ENCODE results near the gene EEF1E1.

DNA sequence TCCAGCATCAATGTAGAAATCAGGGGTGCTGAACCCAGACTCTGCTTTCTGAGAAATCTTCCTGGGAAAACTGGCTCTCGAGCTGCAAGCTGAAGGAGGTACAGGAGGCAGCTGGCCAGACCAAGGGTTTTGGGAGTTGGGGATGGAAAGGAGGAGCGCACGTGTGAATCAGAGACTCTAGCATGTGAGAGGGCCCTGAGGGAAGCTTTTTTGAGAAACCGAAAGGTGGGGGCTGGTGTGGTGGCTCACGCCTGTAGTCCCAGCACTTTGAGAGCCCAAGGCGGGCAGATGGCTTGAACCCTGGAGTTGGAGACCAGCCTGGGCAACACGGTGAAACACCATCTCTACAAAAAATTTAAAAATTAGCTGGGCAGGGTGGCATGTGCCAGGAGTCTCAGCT is 37.1 kb upstream of the EEF1E1 start:
- TF ChIP-seq EZH2 (IDR thresholded peaks at IDR 0.05) (no peak), POLR2AphosphoS5 (IDR thresholded peaks at IDR 0.05; ENCODE audit: borderline replicate concordance, low read depth, low read length) (no peak)
